Glomerular endothelial cell (primary cell): ENCODE measurements around the gene EXOSC2. TPM values are rescaled to one million over a fixed set of nuclear protein-coding genes. Genes with fewer than 3 reads are reported as not detected.

Experiments
- DNase-seq: peaks from one replicate; pipeline ENCODE4 v3.0.0-alpha.2; 2011; ENCODE audit warnings: low read depth, low spot score; ENCODE audit errors: extremely low read depth
- total RNA-seq: library from RNA; depleted of rRNA; stranded (reverse); fragments of >200 nt; gene quantifications from 2 replicates; pipeline ENCODE4 v1.2.3, GENCODE V29; 2015

The EXOSC2 gene
- total RNA-seq, 1 donor from 2014 or later = 17.4 TPM

DNA sequence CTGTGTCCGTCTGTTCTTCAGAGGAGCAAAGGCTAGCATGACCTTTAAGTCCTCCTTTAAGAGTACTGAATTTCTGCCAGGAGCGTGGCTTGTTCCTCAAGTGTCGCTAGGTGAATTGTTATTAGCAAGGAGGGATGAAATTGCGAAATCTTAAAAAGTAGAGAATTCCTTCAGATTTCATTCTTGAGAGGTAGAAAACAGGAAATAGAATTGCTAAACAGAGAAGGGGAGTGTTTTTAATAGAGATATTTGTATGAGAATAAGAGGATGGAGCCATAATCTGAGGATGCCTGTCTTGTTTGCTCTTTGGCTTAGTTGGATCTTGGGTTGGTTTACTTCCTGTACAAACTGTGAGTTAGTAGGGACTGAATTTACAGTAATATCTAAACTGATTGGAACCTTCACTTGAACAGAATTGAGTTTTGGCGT lies 39.2 kb downstream of the EXOSC2 start:
- DNase-seq = no peak

DNA sequence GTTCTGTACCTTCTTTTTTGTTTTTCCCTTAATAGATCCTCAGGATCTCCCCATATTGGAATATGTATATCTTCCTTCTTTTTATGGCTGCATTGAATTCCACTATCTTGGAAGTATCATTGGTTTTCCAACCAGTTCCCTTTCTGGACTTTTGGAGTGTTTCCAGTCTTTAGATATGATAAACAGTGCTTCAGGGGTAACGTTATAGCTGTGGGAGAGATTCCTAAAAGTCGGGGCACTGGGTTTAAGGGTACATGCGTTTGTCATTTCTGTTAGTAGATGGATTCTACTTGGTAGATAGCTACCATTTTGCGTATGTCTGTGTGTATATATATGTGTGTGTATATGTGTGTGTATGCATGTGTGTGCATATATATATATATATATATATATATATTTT lies 42.0 kb downstream of the EXOSC2 start:
- DNase-seq = no peak

DNA sequence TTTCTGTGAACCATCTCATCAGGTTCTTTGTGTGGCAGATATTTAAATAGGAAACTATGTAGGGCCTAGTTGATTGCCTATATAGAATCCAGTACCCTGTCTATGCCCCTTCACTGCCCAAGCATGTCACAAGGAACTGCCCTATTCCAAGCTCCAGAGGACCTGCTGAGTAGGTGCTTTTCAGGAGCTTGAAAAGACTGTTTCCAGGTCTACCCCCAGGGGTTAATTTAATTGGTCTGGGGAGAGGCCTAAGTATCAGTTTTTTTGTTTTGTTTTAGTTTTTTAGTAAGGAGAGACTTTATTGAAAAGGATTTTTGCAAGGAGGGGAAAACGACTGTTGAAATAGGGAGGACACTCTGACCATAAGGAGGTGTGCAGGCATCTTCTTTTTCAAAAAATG lies 43.3 kb downstream of the EXOSC2 start:
- DNase-seq = no peak

DNA sequence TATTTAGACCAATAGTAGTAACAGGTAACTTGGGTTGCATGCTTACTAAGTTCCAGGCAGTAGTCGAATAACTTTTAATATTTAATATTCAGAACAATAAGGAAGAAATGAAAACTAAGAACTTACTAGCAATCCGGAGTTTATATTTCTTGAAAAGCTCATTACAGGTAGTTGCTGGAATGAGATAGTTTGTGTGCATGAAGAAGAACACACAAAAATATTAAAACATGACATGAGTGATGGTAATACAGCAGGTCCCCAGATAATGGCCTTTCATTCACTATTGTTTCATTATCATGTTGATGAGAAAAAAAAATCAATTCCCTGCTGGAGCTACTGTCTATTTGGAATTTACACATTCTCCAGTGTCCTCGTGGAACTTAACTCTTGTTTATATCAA lies 44.7 kb downstream of the EXOSC2 start:
- no peak for DNase-seq

DNA sequence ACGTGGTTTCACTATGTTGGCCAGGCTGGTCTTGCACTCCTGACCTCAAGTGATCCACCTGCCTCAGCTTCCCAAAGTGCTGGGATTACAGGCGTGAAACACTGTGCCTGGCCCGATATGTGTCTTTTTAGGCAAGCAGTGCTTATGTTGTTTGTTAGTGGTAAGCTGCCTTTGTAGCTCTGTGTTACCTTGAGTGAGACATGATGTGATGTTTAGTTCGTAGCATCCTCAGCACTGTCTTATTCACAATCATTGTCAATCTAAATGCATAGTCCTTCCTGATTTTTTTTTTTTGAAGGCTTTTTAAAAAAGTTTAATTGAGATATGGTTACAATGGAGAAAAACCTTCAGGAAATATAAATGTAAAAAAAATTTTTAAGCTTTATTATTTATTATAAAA lies 45.5 kb downstream of the EXOSC2 start:
- no peak for DNase-seq

DNA sequence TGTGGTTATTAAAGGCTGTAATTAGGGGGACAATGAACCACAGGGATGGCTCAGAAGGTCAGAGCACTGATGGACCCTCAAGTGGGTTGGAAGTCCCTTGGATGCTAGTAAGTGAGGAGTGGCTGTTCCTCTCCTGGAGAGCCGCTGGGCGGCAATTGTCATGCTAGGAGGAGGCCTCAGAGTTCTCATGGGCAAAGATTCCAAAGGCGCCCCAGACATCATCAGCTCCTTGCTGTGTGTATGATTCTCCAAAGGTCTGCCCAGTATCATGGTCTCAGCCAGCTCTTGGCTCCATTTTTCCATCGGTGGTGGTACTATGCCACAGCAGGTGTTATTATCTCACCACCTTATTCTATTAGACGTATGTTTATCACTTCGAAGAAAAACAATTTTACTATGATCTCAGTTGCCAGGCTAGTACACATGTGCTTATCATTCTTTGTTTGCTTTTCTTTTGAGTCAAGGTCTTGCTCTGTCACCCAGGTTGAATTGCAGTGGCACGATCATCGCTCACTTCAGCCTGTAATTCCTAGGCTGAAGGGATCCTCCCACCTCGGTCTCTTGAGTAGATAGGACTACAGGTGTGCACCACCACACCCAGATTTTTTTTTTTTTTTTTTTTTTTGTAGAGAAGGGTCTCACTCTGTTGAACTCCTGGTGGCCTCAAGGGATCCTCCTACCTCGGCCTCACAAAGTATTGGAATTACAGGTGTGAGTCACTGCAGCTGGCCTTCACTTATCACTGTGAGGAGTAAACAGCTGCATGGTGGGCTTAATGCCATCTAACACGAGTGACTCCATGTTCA lies 46.8 kb downstream of the EXOSC2 start:
- DNase-seq = no peak

DNA sequence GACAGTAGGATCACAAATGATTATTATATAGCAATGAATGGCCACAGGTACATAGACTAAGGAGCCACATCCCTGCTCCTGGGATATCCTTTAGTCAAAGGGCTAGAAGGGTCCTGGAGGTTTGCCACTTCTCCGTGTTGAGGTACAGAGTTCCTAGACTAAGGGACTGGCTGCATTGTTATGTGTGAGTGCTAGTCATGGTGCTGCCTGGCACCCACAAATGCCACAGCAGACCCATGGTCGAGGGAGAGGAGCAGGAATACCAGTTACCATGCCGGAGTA lies 47.4 kb downstream of the EXOSC2 start:
- no peak for DNase-seq

DNA sequence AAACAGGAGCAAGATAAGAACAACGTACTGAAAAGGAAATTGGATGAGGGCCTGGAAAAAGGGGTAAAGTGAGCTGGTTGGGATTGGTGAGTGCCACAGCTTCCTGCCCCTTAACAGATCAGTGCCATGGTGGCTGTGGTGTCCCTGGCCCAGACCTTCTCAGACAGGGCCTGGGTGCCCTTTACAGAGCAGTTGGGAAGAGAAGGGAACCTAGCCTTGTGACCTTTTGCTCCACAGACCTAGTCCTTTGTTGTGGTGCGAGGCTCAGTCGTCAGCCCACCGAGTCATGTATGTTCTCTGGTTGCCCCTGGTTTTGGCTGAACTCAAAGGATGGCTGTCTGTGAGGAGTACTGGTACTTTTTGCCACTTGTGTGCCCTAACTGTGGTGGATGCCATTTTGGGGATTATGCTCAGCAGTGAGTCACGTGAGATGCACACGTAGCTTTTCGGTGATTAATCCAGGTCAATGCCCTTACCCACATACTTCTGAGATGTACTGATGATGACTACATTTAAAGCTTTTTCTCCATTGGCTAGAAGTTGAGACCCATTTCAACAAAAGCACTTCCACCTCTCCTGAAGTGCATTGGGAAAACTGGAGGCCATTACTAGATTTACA lies 48.4 kb downstream of the EXOSC2 start:
- DNase-seq = no peak

DNA sequence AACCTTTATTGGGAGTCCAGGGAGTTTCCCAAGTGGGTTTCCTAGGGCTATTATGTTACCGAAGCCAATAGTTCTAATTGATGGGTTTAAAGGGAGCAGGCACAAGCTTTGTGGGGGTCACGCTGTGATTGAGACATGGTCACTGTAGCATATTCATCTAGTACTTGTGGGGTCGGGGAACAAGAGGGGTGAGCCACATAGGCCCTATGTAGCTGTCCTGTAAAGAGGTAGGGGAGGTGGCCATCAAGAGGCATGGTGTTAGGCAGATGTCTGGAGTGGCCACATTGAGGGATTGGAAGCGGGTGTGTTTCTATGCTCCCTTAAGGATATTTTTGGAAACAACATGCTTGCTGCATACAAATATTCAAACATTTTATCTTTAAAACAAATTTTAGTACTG lies 50.1 kb downstream of the EXOSC2 start:
- no peak for DNase-seq

DNA sequence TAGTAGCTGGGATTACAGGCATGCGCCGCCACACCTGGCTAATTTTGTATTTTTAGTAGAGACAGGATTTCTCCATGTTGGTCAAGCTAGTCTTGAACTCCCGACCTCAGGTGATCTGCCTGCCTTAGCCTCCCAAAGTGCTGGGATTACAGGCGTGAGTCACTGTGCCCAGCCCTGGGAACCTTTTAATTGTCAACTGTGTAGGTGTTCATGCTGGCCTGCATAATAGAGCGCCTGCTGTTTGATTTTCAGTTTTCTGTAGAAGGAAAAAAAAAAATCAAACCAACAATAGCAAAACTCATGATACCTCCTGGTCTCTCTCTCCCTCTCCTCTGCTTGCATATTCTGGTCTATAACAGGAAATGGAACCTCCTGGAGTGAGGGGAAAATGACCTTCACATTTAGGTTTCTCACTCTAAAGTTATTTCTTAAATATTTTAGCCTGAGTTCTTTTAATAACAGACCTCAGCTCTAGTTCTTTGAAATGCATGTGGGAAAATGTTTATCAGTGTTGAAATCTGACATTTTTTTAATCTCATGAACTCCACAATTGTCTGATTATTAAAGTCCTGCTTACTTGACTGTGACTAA lies 51.7 kb downstream of the EXOSC2 start:
- no peak for DNase-seq

DNA sequence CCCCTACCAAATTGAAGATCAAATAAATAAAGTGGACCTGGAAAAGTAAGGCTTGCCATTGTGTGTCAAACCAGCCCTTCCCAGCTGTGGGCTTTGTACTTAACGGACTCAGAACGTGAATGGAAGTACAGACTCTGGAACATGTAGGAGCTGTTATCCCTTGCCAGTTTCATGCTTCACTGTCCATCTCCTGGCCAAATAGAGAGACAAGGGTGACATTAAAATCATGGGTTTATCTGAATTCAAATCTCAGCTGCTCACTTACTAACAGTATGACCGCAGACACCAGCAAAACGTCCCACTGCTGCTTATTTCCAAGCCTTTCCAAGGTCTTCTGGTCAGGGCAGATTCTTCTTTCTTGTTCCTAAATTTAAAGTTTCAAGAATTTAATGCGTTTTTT lies 52.2 kb downstream of the EXOSC2 start:
- no peak for DNase-seq

DNA sequence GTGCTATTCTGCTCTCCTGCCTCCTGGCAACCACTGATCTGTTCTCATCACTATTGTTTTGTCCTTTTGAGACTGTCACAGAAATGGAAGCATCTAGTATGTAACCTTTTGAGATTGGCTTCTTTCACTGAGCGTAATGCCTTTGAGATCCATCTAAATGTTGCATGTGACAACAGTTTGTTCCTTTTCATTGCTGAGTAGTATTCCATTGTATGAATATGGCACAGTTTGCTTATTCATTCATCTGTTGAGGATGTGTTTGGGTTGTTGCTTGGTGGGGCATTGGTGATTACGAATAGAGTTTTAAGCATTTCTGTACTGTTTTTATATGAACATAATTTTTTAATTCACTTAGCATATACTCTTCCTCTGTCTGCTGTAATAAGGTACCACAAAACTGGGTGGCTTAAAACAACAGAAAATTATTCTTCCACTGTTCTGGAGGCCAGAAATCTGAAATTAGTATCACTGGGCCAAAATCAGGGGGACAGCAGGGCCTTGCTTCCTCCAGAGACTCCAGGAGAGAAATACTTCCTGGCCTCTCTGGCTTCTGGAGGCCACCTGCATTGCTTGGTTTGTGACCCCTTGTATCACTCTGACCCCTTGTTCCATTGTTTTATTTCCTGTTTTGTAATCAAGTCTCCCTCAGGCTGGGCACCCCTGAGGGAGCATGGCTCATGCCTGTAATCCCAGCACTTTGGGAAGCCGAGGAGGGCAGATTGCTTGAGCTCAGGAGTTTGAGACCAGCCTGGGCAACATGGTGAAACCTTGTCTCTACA lies 53.0 kb downstream of the EXOSC2 start:
- no peak for DNase-seq

DNA sequence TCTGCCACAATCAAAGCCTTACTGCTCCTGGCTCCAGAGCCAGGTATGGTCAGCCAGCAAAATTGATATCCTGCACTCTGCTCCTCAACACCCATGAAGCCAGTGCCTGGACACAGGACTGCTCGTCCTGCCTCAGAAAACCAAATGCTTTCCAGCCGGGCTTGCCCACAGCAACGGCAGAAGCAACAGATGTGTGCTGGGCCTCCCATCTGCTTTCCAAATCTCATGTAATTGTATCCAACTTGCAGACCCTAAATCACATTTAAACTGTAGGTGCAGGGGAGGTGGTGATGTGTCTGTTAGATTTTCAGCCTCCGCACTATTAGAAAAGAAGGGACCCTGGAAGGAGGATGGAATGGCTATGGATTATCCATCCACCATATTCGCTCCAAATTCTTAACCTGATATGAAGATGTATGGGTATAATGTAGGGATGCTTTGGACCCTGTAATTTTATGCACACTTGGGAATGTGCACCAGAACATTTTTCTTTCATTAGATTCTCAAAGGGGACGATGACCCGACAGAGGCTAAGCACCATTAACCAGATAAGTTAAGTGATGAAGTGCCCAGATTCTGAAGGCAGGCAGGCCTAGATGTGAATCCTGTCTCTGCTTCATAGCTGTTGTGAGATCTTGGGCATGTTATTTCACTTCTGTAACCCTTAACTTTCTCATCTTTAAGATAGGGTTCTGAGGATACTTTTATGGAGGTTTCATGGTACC lies 58.2 kb downstream of the EXOSC2 start:
- no peak for DNase-seq

Other genes with a start within 250 kb of the EXOSC2 start
- 1.3 and 6.2 TPM in 2 replicates for gene ASS1, start 248.8 kb upstream of the EXOSC2 start, total RNA-seq
- 38.3 and 39.6 TPM in 2 replicates for gene FUBP3, start 114.2 kb upstream of the EXOSC2 start, total RNA-seq
- gene PRDM12, start 29.2 kb upstream of the EXOSC2 start, total RNA-seq = not detected in 2 replicates
- 62.9 and 90.6 TPM in 2 replicates for gene ABL1, start 141.5 kb downstream of the EXOSC2 start, total RNA-seq
- gene QRFP, start 203.0 kb downstream of the EXOSC2 start, total RNA-seq = not detected in 2 replicates
- 0.05 TPM in 1 of 2 replicates, not detected in the other for gene FIBCD1, start 245.5 kb downstream of the EXOSC2 start, total RNA-seq